Left lung (tissue), 10 donors: ENCODE measurements around the gene MLKL. TPM values are rescaled to one million over a fixed set of nuclear protein-coding genes. Genes with fewer than 3 reads are reported as not detected.

Experiments
- ATAC-seq: fragments of 200-7000 bp; cut with Tn5 transposase; one replicate; pipeline ENCODE4 v1.9.1; 2020; ENCODE audit warnings: moderate library complexity
- DNase-seq, 4 donors: peaks; one replicate each; pipeline ENCODE4 v3.0.0-alpha.2; 2013 to 2020
- H3K27ac ChIP-seq, 2 donors: fragments of 200-600 bp; sonication (generic) in 1 of 2; one replicate each; pipeline versions ENCODE4 v1.5.0 to v1.8.0; 2020 to 2021
- H3K27me3 ChIP-seq, 2 donors: fragments of 200-600 bp; sonication (generic) in 1 of 2; one replicate each; pipeline versions ENCODE4 v1.5.0 to v1.8.0; 2020 to 2021
- H3K36me3 ChIP-seq, 2 donors: fragments of 200-600 bp; sonication (generic) in 1 of 2; one replicate each; pipeline versions ENCODE4 v1.5.0 to v1.8.0; 2020 to 2021
- H3K4me1 ChIP-seq, 2 donors: fragments of 200-600 bp; one replicate each; pipeline ENCODE4 v1.8.0; 2021
- H3K4me3 ChIP-seq, 2 donors: fragments of 200-600 bp; sonication (generic) in 1 of 2; one replicate each; pipeline versions ENCODE4 v1.5.0 to v1.8.0; 2020 to 2021; ENCODE audit warnings: mild to moderate bottlenecking in 1 of 2
- H3K9me3 ChIP-seq, 2 donors: fragments of 200-600 bp; sonication (generic) in 1 of 2; one replicate each; pipeline versions ENCODE4 v1.5.0 to v1.8.0; 2020 to 2021
- CTCF ChIP-seq, 2 donors: fragments of 200-600 bp; sonication (generic) in 1 of 2; IDR thresholded peaks; one replicate each; pipeline versions ENCODE4 v1.5.0 to v1.8.0; 2021; ENCODE audit warnings: antibody characterized with exemption in 2 of 2
- intact Hi-C, 2 donors: fragments of 100-400 bp; cut with DNase I; formaldehyde crosslinking; loops; one replicate each; pipeline versions ENCODE4 v1.11.2 to v1.14.2; 2022
- polyA plus RNA-seq, 6 donors: library from polyadenylated mRNA; unstranded; fragments of 120-200 nt; gene quantifications; one replicate each; pipeline ENCODE4 v1.2.1, GENCODE V29; 2013; ENCODE audit not compliant: insufficient read length in 6 of 6
- total RNA-seq, 2 donors: library from RNA; stranded (reverse); fragmentation: NEBNext Ultra II Directional; extraction: Animal tissue kit (Norgen Biotek cat#: 25700); gene quantifications; one replicate each; pipeline ENCODE4 v1.2.1, GENCODE V29; 2021
- donor health status: DM: no; HTN: yes; CAD: no.
- donor health status: DM: no; HTN: no; CAD: no.

MLKL gene
- total and polyA plus RNA-seq, 8 donors, result 5.2 to 40.5 (median 6.8) TPM

DNA sequence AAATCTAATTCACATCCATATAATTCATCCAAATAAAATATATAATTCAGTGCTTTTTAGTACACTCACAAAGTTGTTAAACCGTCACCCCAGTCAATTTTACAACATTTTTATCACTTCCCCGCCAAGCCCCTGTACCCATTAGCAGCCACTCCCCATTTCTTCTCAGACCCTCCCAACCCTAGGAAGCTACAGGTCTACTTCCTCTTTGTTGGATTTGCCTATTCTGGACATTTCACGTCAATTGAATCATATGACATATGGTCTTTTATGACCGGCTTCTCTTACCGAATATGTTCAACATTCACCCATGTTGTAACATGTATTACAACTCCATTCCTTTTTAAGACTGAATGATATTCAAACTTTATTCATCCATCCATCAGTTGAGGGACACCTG is 19.9 kb upstream of the MLKL start:
- Histone ChIP-seq H3K9me3 (no peaks in the 10 kb centered on the region), H3K36me3 (no peaks in the 10 kb centered on the region), H3K27ac (no peak overlapping the region), H3K4me1 (no peaks in the 10 kb centered on the region), H3K4me3 (no peak overlapping the region), H3K27me3 (peaks cover 0 to 6% of the 10 kb centered on the region in 2 donors)
- no peak for DNase-seq
- no peak for TF ChIP-seq CTCF (IDR thresholded peaks at IDR 0.05)
- intact Hi-C loops, result no loop called here
- ATAC-seq, result no peak

DNA sequence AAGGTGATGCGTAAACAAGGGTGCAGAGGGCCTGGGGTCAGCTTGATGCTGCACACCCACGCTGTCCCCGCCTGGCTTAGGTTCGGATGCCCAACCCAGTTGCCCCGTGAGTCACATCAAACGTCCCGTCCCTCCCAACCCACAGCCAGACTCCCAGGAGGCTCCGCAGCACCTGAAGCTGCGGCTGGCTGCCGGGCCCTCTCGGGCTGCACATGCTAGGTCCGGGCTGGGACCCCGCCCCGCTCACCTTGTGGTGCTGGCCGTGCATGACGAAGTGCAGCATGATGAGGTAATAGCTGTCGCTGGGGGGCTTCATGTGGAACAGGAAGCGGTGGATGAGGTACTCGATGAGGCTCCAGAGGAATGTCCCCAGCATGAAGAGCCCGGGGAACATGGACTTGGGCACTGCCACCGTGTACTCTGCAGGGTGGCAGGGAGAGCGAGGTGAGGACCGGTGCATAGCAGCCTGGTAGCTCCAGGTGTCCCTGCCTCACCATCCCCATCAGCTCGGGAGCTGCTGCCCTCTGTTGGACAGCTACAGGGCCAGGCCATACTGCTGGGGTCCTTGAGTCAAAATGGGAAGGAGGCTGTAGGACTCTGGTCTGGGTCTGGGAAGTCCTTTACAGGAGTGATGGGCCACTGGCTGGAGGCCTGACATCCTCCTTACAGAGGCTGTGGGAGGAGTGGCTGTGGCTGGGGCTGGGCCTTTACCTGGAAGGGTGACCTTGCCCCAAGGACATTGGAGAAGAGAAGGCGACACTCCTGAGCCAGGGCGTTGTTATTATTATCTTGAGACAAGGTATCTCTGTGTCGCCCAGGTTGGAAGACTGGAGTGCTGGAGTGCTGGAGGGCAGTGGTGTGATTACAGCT is 18.3 kb upstream of the MLKL start:
- H3K36me3 ChIP-seq, result no peaks in the 10 kb centered on the region
- H3K9me3 ChIP-seq, result no peaks in the 10 kb centered on the region
- H3K27me3 ChIP-seq, result no peaks in the 10 kb centered on the region
- H3K27ac ChIP-seq, result no peak overlapping the region
- intact Hi-C loops, result no loop called here
- no peaks in the 10 kb centered on the region for H3K4me1 ChIP-seq
- TF ChIP-seq CTCF (IDR thresholded peaks at IDR 0.05), result no peak
- no peak overlapping the region for H3K4me3 ChIP-seq
- DNase-seq (no peak), ATAC-seq (no peak)

DNA sequence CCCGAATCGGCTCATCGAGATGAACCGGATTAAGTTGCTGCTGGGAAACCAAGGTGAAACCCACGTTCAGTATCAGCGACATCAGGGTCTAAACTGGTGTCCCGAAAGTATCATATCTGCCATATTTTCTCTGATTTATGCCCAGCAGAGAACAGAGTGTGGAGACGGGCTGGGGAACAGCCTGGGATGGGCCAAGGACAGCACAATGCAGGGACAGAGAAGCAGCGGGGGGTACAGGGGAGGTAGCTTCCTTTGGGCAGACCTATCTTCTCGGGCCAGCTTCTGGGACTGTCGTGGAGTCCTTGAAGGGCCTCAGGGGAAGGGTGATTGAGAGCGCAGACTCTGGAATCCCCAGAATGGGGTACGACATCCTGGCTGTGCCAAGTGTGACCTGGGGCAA is 17.5 kb upstream of the MLKL start:
- intact Hi-C loops, result no loop called here
- no peak for TF ChIP-seq CTCF (IDR thresholded peaks at IDR 0.05)
- ATAC-seq, result no peak

DNA sequence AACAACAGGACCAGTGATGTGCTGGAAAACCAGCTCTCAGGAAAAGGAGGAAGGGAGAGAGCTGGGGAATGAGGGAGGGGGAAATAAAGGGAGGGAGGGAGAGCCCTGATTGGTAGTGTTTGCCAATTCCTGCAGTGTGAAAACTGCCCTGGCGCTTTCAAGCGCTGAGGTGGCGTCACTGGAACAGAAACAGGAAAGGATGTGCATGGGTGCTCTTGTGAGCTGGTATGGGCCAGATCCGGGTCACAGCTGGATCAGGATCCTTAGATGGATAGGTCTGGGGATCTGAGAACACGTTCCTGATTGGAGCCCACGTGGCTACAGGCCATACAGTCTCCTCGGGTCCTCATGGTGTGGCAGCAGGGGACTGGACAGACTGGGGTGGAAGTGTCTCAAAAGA is 16.7 kb upstream of the MLKL start:
- TF ChIP-seq CTCF (IDR thresholded peaks at IDR 0.05), result no peak
- Histone ChIP-seq H3K9me3 (no peaks in the 10 kb centered on the region), H3K4me1 (no peaks in the 10 kb centered on the region), H3K36me3 (no peaks in the 10 kb centered on the region), H3K27me3 (no peaks in the 10 kb centered on the region), H3K4me3 (no peak overlapping the region), H3K27ac (no peak overlapping the region)
- DNase-seq, result no peak
- intact Hi-C loops, result no loop called here
- ATAC-seq, result no peak

More for the DNA sequence above, 17.5 kb upstream of the MLKL start:
- Histone ChIP-seq H3K27ac (no peak overlapping the region), H3K4me3 (no peak overlapping the region), H3K9me3 (no peaks in the 10 kb centered on the region), H3K27me3 (no peaks in the 10 kb centered on the region), H3K4me1 (no peaks in the 10 kb centered on the region), H3K36me3 (no peaks in the 10 kb centered on the region)
- DNase-seq, result no peak

DNA sequence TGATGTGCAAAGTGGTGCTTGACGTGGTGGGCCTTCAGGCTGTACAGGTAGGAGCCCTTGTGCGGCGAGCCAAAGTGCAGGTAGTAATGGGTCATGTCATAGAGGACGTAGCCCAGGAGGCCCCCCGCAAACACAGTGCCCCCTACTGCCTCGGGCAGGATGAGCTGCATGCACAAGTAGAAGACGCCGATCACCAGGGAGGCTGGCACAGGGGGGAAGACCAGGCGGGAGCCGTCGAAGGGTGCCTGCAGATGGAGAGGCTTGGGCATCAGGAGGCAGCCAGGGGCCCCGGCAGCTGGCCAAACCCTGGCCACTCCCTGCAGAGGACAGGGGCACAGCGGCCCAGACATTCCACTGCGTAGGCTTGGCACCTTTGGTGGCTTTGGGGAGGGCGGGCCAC is 15.7 kb upstream of the MLKL start:
- no peaks in the 10 kb centered on the region for H3K9me3 ChIP-seq
- H3K4me1 ChIP-seq, result no peaks in the 10 kb centered on the region
- ATAC-seq, result no peak
- TF ChIP-seq CTCF (IDR thresholded peaks at IDR 0.05), result no peak
- no peak overlapping the region for H3K4me3 ChIP-seq
- no peak for DNase-seq
- intact Hi-C loops, result no loop called here
- H3K27ac ChIP-seq, result no peak overlapping the region
- no peaks in the 10 kb centered on the region for H3K27me3 ChIP-seq
- no peaks in the 10 kb centered on the region for H3K36me3 ChIP-seq
